CD4-positive, alpha-beta T cell treated with Interleukin-4 for 1 hour (primary cell): ENCODE measurements around the gene PIK3C3.
"Not testable (repeated sequence)": the region's sequence is repeated elsewhere in the genome, so short reads cannot be mapped to it uniquely, and the experiment has no call there.

Experiments
- DNase-seq, 2 donors: peaks; one replicate each; pipeline ENCODE4 v3.0.0-alpha.2; 2020 to 2022

Gene PIK3C3

DNA sequence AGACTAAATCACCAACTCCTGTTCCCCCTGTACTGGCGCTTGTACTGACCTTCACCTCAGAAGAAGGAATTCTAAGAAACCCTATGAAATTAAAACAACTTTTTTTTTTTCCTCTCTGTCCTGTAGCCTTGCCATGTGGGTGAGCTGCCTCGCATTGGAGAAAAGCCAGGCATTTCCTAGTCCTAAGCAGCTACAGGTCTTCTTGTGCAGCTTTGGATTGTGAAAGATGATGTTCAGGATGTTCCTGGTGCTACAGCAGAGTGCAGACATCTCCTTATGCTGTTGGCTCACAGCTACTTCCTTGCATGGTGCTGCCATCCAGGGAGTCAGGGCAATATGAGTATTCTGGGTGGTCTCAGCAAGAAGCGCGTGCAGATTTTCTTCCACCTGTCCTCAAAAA lies 11.9 kb downstream of the PIK3C3 start:
- no peak for DNase-seq

DNA sequence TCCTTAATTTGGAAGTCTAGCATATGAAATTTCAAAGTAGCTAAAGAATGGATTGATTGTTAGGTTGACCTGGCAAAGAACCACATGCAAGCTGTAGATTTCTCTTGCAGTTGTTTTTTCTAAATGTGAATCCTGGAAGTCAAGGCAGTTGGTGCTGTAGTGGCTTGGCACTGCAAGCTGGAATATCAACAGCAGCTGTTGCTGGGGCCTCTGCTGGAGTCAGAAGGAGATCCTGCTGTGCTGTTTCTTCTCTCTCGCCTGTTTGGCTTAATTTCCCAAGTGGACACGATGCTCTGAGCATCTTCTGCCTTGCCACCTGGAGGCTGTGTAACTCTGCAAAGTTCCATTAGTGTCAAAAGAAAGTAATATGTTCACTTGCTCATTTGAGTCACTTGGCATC lies 12.6 kb downstream of the PIK3C3 start:
- DNase-seq: no peak

DNA sequence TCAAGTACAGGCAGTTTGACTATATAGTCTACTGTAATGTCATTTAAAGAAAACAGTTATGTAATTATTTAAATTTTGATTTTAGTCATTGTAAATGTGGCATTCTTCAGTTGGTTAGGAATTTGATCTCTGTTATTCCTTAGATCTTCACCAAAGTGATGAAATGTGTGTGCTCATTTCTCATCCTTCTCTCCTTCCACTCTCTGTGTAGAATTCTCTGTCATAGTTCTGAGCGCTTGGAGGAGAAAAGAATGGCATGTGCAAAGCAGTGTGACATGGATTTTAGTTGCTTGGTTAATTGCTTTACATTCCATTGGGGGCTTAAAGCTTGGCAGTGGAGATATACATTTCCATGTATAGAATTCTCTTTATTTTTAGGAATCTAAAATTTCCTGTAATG lies 14.8 kb downstream of the PIK3C3 start:
- no peak for DNase-seq

DNA sequence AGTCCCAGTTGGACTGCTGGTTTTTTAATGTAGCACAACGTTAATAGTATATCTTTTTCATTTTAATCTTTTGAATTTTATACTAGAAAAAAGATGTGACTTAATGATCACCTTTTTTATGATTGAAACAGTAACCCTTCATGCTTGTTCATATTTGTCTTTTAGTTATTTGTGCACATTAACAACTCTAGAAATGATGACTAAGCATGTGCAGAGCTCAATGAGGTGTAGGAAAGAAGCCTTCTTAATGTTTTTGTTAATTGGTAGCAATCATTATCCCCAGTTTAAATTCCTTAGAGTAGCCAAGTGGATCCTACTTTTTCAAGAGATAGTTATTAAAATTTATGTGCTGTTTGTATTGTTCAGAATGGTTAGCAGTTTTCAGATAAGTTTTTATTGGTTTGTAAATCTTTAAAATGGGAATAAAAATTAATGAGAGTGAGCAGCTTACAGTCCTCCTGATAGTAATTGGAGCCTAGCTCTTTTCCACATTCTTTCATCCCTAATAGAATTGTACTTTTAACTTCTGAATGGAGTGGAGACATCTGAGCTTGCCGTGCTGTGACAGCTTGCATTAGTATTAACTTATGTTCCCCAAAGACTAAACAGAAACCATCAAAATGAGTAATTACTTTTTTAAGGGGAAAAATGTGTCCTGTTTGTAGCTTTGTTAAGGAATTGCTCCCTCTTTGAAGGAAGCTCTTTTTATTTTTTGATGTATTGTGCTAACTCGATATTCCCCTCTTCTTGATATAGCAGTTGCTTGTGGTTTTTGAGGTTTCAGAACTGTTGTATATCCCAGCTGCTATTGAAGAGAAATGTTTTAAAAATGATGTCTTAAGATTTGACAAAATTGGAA lies 17.3 kb downstream of the PIK3C3 start:
- no peak for DNase-seq

DNA sequence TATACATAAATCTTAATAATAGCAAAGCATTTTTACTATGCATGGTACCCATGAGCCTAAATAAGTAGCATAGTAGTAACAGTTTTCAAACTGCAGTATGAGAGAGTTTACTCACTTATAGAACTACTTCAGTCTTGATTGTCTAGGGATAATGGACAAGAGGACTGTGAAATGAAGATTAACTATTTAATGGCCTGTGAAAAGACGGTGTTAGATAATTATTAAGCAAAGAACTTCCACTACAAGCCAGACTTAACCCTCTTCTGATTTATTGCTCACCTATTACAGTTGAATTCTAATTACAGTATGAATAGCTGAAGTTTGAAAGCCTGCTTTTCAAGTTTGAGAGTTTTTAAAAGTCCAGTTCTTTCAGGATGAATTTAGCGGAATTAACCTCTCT lies 18.9 kb downstream of the PIK3C3 start:
- DNase-seq: no peak

DNA sequence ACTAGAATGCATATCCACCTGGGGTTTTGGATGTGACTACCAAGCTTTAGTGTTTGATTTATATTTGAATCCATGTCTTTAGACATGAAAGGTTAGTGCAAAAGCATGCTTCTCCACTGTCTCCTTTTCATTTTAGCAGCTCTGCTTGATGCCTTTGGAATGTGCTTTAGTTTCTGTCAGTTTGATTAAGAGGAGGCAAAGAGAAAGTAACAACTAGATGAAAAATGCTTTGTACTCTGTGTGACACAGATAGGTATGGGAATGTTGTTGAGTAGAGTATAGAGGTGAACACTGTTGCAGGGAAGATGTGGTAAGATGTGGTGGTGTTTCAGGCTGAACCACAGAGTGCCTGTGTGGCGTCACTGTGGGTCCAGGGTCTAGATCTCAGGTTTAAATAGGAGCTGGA lies 19.8 kb downstream of the PIK3C3 start:
- DNase-seq: no peak

DNA sequence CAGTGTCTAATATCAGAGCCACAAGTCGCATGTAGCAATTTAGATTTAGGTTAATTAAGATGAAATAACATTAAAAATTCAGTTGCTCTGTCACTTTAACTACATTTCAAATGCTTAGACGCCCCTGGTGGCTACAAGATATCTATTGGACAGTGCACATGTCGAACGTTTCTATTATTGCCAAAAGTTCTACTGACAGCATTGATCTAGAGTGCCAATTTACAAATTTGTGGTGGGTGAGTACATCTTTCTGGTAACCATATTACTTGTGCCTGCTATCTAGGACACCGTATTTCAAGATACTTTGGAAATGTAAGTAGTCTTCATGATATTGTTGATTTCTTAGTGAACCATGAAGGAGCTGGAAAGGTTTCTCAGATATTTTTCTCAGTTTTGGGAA lies 20.2 kb downstream of the PIK3C3 start:
- DNase-seq: no peak

DNA sequence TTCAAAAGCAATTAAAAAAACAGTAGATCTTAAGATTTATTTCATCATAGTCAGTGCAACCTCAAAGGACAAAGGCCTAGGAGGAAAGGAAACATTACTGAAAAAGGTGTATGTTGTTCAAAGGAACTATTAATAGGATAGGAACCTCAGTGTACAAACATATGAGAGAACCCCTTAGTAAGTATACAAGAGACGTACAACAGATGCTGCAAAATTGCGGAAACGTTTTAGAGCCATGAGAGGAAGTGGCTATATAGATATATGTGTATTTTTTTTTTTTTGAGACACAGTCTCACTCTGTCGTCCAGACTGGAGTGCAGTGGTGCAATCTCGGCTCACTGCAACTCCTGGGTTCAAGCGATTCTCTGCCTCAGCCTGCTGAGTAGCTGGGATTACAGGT lies 22.2 kb downstream of the PIK3C3 start:
- DNase-seq: no peak

DNA sequence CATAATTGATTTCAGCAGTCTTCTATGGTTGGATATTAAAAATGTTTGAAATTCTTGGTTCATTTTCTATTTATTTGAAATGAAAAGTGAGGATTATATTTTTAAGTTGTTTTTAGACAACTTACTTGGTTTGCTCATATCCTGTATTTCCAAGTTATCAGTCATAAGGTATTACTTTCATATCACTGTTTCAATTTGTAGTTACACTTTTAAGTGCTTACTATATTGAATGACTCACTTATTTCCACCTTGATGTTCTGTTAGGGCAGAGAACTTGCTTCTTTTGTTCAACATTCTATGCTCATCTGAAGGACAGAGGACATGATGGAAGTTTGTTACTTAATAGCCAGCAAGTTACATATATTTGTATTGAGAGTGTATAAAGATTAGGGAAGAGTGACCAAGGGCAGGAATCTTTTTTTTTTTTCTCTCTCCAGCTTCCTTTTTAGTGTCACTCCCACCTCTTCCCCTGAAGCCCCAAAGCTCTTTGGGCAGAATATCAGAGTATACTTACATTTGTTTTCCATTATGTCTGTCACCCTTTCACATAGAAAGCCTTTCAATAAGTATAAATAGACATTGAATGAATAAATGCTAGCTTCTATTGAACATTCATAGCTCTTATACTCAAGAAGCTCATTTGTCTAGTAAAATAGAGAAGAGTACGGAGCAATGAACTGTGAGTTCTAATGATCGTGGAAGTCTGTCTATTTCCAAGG lies 28.1 kb downstream of the PIK3C3 start:
- no peak for DNase-seq

DNA sequence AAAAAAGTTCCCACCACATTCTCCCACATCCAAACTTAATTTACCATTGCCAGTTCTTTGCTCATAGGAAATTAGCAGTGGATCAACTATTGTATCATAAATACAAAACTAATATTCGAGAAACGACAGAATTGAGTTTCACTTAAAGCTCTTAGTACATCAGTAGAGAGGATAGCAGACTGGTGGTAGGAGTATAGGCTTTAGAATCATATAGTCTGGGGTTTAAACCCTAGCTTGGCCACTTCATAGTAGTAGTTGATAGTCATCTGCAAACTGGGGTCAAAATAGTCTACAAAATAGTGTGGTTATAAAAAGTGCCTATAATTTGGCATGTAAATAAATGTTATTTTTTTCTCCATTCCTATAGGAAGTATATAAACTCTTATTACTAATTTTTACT lies 30.9 kb downstream of the PIK3C3 start:
- DNase-seq: no peak

DNA sequence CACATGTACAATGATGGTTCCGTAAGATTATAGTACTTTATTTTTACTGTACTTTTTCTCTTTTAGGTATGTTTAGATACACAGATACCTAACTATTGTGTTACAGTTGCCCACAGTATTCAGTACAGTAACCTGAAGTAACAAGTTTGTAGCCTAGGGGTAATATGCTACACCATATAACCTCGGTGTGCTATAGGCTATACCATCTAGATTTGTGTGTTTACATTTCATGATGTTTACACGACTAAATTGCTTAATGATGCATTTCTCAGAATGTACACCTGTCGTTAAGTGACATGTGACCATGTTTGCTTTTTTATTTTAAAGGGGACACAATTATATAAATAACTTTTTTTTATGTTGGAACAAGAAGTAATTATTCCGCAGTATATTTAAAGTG lies 34.5 kb downstream of the PIK3C3 start:
- no peak for DNase-seq

DNA sequence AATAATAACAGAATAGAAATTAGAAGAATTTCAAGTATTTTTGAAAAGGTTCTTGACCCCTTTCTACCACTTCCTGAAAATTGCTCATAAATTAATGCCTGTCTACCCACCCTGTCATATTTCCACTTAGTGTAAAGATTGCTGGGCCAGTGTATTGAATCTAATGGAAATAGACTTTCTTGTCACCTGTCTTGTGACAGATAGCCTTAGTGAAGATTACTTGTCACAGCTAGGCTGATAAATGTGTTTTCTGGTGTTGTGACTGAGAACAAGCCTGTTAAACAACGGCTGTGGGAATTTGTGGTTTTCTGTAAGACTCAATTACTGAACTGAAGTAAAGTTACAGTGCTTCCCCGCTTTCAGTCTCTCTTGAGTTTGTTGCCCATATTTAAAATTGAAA lies 37.0 kb downstream of the PIK3C3 start:
- no peak for DNase-seq

DNA sequence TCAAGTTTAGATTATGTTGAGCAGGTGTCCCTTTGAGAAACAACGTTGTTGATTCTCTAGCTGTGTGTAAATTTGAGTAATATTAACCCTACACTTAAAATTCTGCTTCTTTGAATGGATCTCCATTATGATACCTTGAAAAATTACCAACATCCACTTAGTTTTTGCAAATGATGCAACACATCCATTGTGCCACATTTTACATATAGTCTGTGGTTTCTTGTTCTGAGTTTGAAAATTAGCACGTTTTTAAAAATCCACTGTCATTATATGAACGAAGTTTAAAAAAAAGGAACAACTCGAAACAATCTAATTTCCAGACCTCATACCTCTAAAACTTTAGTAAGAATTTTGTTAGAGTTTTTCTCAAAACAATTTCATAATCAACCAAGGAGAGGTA lies 37.7 kb downstream of the PIK3C3 start:
- DNase-seq: no peak

DNA sequence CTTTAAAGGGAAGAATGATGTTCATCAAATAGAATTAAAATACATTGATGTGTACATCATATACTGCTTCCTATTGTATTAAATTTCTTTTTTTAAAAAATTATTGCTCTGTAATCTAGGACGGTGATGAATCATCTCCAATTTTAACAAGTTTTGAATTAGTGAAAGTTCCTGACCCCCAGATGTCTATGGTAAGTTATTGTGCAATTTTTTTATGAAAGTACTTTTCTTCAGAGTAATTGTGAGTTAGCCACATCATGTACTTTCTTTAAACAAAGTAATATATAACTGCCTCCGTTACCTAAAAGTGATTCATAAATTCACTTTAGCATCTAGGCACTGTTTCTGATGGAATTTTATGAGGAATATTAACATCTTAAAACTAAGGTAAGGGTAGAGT lies 38.1 kb downstream of the PIK3C3 start:
- no peak for DNase-seq

DNA sequence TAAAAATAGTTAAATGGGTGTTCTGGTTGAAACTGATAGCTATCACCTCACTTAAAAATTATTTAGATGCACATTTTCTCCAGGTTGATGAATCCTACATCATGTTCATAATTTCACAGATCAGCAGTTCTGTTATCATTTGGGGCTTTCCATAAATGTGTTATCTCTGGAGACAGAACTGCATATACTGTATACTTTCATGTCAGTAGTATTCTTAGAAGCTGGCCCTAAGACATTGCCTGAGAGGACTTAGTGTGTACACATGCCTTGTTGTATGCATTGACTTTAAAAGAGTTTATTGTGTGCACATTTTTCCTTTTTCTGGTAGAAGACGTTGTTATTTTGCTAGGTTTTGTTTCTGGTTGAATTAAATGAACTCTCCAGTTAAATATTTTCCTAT lies 41.0 kb downstream of the PIK3C3 start:
- no peak for DNase-seq

DNA sequence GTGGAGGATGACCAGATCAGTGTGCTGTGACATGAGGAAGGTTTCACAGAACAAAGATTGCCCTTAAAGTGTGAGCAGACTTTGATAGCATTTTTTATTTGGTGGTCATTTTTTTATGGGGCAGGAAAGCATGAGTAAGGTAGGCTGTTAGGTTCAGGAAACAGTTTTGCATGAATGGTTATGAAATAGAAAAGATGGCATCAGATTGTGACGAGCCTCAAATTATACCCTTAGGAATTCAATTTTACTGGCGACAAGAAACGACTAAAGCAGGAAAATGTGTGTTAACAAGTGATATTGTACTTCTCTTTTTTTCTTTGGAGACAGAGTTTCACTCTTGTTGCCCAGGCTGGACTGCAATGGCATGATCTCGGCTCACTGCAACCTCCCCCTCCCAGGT lies 44.7 kb downstream of the PIK3C3 start:
- DNase-seq: no peak

DNA sequence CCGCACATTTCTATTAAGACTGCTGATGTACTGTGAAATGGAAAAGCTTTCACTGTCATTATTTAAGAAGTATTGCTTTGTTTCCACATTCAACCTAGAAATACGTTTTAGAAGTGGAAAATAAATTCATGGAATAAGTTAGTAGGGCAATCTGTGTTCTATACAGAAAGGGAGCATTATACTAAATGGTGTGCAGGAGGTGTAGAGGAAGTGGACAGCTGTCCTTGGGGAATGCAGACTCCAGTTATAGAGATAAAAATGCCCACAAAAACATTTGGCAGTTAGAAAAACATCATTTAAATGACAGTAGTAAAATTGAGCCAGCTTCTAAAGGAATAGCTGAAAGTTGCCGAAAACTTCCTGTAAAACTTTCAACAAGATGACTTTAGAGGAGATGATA lies 46.8 kb downstream of the PIK3C3 start:
- DNase-seq: no peak

DNA sequence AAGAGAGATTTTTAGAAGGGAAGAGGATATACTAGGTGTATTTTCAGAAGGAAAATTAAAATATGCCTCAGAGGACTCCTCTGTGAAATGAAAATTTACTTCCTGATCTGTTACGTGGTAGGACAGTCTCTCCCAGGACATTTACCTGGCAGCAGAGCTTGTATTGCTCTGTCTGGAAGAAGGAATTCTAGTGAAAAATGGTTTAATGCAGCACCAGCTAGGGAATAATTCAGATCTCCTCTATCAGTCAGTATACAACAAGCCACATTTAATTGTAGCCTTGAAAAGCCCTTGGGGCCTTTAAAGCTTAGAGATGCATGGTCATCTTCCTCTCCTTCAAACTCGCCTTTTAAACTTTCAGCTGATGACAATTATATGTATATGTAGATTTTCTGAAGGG lies 49.6 kb downstream of the PIK3C3 start:
- no peak for DNase-seq

DNA sequence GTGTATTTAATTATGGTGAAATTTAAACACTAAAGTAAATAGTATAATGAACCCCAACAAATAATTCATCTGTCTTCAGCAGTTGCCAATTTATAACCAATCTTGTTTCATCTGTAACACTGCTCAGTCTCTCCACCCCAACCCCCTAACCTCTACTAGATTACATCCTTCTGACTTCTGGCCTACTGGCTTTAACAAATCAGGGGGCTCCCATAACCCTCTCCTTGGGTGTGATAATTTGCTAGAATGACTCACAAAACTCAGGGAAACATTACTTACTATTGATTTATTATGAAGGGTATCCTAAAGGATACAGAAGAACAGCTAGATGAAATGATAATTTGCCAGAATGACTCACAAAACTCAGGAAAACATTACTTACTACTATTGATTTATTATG lies 50.7 kb downstream of the PIK3C3 start:
- no peak for DNase-seq

DNA sequence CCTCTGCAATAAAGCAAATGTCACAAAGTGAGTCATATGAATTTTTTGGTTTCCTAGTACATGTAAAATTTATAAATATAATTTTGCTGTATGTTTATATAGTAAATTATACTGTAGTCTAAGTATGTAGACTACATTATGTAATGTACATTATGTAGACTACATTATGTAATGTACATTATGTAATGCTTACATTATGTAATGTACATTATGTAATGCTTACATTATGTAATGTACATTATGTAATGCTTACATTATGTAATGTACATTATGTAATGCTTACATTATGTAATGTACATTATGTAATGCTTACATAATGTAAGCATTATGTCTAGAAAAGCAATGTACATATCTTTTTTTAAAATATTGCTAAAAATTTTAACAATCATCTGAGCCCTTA lies 54.4 kb downstream of the PIK3C3 start:
- not testable (repeated sequence) for DNase-seq

DNA sequence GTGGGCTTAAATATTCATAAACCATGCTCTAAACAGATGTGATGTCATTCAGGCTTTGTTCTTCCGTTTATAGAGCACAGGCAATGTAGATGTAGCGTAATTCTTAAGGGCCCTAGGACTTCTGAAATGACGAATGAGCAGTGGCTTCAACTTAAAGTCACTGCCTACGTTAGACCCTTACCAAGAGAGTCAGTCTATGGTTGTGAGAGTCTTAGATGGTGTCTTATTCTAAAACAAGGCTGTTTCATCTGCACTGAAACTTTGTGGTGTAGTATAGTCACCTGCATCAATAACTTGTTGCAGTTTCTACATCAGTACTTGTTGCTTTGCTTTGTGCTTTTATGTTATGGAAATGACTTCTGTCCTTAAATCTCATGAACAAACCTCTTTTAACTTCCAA lies 56.0 kb downstream of the PIK3C3 start:
- no peak for DNase-seq

DNA sequence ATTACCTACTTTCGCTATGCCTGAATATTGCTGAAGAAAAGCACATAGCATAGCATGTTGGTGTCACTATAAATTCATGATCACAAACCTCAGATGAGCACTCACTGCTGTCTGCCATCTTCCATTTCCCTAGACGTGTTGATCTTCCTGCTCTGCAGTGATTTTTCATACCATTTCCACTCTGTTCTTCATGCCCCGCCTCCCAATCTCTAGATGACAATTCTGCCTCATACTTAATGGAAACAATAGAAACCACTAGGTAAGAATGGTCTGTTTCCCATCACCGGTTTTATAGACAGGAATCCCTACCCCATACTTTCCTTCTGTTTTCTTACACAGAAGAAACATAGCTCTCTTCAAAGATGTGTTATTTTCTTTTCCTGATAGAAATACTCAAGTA lies 63.8 kb downstream of the PIK3C3 start:
- no peak for DNase-seq

DNA sequence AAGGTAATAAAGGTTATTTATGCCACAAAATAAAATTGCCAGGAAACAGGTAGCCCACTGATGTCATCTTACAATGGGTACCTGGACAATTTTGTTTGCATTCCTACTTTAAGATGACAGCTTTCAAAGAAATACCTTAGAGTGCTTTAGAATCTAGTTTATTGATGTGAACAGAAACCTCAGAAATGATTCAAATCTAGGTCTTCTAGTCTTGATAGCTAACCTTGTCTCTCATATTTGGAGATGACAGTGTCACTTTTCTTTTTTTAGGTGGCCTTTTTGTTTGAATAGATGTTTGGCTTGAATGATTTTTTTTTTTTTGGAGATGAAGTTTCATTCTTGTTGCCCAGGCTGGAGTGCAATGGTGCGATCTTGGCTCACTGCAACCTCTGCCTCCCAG lies 69.1 kb downstream of the PIK3C3 start:
- no peak for DNase-seq

DNA sequence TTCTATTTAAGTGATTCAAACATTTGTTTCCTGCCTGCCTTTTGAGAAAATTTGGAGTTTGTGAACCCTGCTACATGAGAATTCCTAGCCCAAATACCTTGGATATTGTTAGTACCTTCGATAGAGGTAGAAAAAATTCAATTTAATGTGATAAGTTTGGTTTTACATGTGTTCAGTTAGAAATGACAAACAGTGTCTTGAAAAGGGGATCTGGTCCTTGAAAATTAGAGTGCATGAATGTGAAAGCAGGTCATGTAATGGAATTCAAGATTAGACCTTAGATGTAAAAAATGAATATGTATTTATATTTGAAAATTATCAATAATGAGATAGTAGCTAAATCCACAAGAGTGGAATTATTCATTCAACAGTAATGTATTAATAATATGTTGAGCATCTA lies 70.5 kb downstream of the PIK3C3 start:
- no peak for DNase-seq
